Uterus (tissue), 2 donors: ENCODE measurements around the gene MFSD11.

Experiments used
- POLR2A ChIP-seq, 2 donors: fragments of 450-650 bp; IDR thresholded peaks; one replicate each; pipeline ENCODE4 v1.6.1; 2016; ENCODE audit warnings: antibody characterized with exemption in 2 of 2, mild to moderate bottlenecking in 1 of 2, moderate library complexity in 1 of 2
- TF ChIP-seq, protein P1 (sequence below), 4 experiments: fragments of 200-600 bp in 2 of 4; fragments of 450-650 bp in 2 of 4; sonication (generic) in 2 of 4; IDR thresholded peaks; one replicate each; pipeline ENCODE4 v1.5.1; 2016 to 2019; ENCODE audit warnings: antibody characterized with exemption in 4 of 4, mild to moderate bottlenecking in 2 of 4, moderate library complexity in 1 of 4

DNA sequence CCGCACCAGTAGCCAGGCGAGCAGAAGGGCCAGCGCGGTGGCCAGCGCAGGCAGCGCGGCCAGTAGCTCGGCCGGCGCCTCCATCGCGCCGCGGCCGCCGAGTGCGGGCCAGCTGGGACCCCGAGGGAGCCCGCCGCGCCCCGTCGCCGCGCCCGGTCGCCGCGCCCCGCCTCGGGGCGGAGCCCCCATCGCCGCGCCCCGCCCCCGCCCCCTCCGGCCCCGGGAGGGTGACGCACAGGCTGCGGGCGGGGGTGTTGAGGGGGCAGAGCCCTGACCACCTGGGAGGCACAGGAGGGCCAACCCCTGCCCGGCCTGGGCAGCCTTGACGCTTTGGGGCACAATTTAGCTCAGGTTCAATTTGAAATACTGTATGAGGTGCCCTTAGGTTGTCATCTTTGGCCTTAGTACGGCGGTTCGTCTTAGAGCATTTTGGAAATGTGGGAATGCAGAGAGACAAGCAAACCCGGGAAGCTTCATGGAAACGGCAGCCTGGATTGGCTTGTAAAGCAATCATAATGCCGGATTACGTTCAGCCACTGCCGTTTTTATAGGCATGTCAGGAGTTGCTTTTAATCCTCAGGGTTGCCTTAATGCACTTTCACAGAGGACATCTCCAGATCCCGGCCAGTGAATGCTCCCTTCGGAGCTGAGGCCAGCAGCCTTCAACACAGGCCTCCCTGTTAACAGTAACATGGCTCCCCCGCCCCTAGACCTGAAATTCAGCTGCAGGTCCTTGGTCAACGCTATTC lies 26.9 kb upstream of the MFSD11 start, which contains the start of gene MXRA7:
- TF ChIP-seq, protein P1, sequence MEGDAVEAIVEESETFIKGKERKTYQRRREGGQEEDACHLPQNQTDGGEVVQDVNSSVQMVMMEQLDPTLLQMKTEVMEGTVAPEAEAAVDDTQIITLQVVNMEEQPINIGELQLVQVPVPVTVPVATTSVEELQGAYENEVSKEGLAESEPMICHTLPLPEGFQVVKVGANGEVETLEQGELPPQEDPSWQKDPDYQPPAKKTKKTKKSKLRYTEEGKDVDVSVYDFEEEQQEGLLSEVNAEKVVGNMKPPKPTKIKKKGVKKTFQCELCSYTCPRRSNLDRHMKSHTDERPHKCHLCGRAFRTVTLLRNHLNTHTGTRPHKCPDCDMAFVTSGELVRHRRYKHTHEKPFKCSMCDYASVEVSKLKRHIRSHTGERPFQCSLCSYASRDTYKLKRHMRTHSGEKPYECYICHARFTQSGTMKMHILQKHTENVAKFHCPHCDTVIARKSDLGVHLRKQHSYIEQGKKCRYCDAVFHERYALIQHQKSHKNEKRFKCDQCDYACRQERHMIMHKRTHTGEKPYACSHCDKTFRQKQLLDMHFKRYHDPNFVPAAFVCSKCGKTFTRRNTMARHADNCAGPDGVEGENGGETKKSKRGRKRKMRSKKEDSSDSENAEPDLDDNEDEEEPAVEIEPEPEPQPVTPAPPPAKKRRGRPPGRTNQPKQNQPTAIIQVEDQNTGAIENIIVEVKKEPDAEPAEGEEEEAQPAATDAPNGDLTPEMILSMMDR (IDR thresholded peaks at IDR 0.05), result no peak
- TF ChIP-seq POLR2A (IDR thresholded peaks at IDR 0.05), result no peak
